NCI-H146 treated with DMSO at 0.1 percent for 48 hours (cell line): ENCODE results near the gene EARS2.
"Not testable (repeated sequence)": the region's sequence is repeated elsewhere in the genome, so short reads cannot be mapped to it uniquely, and the experiment has no call there.

Experiments
- DNase-seq: peaks from one replicate; lab custom pipeline; 2025; ENCODE audit not compliant: unreplicated experiment; lab: John Stamatoyannopoulos, UW

Gene EARS2

DNA sequence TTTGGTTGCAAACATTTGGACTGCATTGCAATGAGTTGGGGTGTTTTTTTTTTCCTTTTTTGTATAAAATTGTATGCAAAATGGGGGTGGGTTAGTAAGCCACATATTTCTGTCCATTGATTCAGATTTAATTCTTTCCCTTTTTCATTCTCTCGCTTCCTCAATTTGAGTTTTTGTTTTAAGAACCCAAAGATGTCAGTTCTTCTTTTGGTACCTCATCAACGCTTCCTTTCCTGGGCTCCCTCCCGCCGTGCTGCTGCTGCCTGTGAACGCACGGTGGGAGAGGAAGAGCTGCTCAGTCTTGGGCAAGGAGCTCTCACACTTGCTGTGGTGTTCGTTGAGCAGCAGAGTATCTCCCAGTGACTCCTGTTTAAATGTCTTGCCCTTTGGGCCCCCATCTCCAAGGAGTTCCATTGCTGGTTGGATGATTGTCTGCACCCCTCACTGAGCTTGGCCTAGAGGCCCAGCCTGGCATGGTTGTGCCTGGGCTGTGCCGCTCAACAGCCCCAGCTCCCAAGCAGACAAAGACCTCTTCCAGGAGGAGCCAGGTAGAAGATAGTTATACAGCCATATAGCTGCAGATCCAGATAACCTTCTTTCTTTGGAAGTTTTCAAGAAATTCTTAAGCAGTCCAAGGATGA lies 14.0 kb upstream of the EARS2 start:
- DNase-seq: no peak

DNA sequence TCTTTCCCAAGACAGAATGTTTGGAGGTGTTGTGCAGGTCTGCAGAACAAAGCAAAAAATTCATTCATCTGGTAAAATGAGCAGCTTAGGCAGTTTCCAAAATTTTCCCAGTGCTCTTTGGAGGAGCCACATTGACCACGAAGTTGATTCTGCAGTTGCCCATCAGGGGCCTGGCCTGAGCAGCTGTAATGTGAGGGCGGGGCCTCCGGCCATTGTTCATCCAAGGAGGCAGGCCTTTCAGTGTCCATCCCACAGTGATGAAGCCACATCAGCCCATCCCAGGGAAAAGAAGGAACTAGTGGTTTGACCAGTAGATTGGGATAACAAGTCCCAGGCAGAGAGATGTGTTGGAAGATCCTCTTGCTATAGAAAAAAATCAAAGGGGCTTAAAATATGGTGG lies 10.5 kb upstream of the EARS2 start:
- no peak for DNase-seq

DNA sequence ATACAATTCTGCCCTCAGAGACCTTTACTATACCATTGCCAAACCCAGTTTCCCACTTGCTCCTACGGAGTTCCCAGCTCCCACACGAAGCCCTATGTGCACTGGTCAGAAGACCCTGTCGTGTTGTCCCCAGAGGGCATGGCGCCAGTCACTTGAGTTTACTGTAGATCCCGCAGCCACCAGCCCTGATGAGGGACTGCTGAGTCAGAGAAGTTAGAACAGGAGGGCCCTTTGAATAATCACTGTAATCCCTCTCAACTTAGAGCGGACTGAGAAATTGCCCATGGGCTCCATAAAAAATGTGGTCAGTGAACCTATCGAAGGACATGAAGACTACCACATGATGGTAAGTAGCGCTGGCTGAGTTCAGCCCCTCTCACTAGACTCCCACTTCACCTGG lies 9.6 kb upstream of the EARS2 start:
- no peak for DNase-seq

DNA sequence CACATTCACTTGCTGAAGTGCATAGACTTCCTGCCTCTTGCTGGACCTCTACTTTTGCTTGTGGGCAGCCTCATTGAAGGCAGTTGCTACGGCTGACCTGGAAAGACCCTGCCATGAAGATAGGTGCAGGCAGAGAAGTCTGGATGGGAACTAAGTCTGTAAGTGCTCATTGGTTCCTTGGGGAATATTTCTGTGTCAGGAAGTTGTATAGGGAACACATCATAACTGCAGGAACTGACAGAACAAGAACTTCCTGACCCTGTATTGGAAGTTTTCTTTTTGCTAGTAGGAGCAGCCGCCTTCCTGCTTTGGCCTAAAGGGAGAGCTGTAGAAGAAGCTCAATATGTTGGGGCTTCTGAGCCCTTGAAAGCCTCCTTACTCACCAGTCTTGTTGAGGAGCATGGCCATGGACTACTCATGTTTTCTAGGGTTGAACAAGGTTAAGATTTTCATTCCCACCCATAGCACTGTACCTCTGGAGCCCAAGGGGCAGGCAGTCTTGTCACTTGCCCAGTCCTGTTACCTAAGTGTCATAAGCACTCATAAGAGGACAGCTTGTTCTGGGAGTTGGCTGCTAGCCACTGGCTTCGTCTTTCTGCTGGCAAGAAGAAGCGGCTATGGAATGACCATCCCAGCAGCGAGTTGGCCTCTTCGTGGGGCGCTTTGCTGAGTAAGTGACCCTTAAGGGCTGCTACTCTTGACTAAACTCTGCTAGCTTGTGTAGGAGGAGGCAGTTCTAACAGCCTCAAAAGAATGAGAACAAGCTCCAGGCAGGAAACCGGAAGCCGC lies 7.6 kb upstream of the EARS2 start:
- DNase-seq: no peak

DNA sequence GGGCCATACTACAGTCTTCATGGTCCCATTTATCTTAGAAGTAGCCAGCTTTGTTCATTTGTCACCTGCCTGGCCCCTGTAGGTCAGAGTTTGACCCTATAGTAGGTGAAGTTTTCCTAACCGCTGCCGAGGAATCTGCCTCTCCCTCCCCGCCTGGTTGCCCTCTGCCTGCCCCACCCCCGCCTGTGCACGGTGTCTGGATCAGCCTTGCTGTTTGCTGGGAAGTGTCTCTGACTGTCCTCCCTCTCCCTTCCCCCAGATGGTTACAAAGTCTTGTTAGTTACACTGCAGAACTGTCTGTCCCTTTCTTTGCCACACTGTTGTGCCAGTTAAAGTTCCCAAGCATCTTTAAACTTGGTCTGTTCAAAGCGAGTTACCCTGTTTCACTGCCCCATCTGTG lies 6.0 kb upstream of the EARS2 start:
- no peak for DNase-seq

DNA sequence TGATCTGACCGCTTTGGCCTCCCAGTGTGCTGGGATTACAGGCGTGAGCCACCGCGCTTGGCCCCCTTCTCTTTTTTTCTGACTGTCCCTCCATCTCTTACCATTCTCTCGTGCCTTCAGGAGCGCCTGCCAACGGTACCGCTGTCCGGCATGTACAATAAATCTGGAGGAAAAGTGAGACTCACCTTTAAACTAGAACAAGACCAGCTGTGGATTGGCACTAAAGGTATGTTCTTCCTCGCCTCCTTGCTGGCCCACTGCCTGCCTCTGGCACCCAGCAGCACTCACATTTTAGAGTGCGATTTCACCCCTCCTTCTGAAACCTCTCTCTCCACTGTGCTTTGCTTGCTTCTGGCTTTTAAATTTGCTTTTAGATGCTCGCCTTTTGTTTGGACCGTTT lies 5.4 kb upstream of the EARS2 start:
- no peak for DNase-seq

DNA sequence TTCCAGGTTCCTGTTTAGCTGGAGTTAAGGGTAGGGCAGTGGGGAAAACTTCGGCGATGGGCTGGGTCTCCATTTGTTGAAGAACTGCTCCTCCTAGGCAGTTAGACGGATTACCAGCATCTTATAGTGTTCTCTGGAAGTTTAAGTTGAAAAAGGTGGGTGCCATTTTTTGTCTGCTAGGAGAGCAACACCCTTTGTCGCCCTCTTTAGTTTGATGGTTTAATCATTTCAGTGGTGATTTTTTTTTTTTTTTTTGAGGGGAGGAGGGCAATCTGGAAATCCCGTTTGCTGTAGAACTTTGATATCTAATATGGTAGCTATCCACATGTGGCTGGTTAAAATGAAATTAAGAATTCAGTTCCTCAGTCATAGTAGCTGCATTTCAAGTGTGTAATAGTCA lies 4.4 kb upstream of the EARS2 start:
- DNase-seq: no peak

DNA sequence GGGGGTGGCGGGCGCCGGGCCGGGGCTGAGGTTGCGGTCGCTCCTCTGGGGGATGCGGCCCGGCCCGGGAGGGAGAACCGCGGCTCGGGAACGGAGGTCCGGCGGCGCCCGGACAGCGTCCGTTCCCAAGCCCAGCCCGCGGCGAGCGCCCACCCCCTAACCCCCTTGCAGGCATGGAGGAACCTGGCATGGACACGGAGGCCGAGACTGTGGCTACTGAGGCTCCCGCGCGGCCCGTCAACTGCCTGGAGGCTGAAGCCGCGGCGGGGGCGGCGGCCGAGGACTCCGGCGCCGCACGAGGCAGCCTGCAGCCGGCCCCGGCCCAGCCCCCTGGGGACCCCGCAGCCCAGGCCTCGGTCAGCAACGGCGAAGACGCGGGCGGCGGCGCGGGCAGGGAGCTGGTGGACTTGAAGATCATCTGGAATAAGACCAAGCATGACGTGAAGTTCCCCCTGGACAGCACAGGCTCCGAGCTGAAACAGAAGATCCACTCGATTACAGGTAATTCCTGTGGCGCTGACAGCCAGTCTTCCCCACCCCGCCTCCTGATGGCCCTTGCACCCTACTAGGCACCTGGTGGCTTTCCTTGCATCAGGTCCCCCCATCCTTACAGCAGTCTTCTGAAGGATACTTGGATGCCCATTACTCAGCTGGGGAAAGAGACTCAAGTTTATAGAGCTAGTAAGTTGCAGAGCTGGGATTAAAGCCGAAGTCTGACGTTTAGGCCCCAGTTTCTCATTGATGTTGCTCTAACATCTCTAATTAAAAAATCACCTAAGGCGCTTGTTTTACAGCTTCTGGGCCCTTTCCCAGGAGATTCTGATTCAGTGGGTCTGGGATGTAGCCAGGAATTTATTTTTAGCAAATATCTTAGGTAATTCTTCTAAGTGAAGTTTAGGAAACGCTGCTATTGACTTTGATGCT lies 891 bp upstream of the EARS2 start:
- DNase-seq: no peak

DNA sequence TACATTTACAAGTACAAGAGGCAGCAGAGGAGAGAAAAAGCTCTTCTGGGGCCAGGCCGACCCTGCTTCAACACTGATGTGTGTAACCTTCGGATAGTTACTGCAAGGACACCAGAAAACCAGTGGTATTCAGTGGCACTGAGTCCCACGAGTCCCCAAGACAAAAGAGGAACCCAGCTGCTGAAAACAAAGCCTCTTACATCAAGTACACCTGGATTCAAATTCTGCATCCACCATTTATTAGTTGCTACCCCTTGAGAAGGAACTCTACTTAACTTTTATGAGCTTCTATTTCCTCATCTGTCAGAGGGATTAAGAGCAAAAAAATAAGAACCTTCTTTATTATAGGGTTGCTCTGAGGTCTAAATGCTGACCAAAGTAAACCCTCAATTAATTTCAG lies 2.6 kb downstream of the EARS2 start:
- DNase-seq: no peak

DNA sequence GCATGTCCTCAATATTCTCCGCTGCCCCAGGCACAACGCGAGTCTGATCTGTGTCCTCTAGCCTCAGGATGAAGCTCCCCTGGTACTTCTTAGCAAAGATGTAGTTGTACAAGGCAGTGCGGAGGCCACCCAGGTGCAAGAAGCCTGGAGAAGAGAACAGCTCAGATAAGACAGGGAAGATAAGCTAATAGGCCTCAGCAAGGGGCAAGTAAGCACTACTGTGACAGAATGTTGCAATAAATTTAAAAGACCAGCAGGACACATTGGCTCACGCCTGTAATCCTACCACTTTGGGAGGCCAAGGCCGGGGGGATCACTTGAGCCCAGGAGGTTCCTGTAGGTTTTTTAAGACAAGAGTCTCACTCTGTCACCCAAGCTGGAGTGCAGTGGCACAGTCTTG lies 5.0 kb downstream of the EARS2 start:
- no peak for DNase-seq

DNA sequence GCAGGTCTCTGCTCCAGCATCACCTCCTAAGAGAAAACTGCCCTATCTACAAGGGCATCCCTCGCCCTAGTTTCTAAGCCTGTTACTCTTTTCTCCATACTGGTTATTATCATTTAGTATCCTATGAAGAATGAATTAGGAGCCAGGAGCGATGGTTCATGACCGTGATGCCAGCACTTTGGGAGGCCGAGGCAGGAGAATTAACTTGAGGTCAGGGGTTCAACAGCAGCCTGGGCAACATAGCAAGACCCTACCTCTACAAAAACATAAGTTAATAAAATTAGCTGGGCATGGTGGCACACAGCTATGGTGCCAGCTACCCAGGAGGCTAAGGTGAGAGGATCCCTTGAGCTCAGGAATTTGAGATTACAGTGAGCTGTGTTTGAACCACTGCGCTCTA lies 7.2 kb downstream of the EARS2 start:
- no peak for DNase-seq

DNA sequence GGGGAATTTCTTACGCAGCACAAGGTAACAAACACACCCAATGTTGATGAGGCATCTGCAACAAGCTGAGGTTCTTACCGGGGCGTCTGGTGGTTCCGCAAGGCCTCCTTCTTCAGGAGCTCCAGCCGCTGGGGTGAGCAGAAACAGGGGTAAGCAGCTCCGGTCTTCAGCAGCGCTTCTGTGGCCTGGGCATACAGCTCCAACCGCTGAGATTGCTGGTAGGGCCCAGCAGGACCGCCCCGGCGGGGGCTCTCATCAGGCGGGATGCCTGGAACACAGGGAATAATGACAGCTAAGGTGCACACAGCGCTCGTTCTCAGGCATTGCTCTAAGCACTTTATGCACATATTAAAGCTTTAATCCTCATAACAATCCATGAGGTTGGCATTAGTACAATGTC lies 12.7 kb downstream of the EARS2 start:
- DNase-seq: no peak

DNA sequence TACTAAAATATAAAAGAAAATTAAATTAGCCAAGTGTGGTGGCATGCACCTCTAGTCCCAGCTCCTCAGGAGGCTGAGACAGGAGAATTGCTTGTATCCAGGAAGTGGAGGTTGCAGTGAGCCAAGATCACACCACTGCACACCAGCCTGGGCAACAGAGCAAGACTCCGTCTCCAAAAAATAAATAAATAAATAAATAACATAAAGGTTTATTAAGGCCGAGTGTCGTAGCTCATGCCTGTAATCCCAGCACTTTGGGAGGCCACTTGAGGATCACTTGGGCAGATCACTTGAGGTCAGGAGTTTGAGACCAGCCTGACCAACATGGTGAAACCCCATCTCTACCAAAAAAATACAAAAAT lies 16.4 kb downstream of the EARS2 start:
- DNase-seq: not testable (repeated sequence)

DNA sequence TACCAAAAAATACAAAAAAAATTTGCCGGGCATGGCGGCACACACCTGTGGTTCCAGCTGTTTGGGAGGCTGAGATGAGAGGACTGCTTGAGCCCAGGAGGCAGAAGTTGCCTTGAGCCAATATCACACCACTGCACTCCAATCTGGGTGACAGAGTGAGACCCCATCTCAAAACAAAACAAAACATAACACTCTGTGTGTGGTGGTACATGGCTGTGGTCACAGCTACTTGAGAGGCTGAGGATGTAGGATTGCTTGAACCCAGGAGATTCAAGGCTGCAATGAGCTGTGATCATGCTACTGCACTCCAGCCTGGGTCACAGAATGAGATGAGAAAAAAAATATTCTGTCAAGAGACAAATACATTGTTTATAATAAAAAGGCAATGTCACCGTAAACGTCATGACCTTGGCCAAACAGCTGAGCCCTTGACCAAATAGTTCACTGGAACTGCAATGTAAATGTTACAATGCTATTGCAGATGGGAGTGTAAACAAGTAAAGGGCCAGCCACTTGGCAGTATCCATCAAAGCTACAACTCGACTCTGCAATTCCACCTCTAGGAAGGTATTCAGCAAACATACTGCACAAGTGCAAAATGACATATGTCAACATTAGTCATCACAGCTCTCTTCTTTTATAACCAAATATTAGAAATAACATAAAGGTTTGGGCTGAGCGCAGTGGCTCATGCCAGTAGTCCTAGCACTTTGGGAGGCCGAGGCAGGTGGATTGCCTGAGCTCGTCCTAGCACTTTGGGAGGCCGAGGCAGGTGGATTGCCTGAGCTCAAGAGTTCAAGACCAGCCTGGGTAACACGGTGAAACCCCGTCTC lies 16.9 kb downstream of the EARS2 start:
- no peak for DNase-seq

DNA sequence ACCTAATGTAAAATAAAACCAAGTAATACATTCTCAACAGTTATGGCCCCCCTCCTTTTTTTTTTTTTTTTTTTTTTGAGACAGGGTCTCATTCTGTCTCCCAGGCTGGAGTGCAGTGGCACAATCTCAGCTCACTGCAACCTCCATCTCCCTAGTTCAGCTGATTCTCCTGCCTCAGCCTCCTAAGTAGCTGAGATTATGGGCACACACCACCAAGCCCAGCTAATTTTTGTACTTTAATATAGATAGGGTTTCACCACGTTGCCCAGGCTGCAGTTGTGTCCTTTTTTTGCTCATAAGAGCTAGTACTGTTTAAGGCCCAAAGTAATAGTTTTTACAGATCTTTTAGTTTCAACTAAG lies 18.3 kb downstream of the EARS2 start:
- DNase-seq: no peak

DNA sequence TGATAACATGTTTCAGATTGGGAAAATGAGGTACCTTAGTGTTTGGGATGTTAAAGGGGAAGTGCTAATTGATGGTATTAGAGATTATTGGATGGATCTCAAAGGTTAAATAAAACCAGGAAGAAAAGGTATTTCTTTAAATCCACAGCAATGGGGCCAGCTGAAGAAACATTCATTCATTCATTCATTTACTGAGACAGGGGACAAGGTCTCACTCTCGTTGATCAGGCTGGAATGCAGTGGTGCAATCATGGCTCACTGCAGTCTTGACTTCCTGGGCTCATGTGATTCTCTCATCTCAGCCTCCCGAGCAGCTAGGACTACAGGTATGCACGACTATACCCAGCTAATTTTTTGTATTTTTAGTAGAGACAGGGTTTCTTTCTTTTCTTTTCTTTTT lies 19.8 kb downstream of the EARS2 start:
- DNase-seq: no peak

DNA sequence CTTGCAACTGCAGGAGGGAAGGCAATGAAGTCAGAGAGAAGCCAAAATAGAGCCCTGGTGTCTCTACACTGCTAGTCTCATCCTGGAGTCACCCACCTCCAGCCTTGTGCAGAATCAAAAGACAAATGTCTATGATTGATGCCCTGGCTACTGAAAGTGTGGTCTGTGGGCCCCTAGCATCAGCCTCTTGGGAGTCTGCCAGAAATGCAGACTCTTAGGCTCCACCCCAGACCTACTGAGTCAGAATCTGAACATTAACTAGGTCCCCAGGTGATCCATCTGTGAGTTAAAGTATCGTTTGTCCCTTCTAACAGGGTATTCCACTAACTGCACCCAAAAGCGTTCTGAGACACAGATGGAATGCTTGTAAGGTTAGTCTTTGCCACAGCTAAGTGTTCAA lies 21.2 kb downstream of the EARS2 start:
- DNase-seq: no peak

DNA sequence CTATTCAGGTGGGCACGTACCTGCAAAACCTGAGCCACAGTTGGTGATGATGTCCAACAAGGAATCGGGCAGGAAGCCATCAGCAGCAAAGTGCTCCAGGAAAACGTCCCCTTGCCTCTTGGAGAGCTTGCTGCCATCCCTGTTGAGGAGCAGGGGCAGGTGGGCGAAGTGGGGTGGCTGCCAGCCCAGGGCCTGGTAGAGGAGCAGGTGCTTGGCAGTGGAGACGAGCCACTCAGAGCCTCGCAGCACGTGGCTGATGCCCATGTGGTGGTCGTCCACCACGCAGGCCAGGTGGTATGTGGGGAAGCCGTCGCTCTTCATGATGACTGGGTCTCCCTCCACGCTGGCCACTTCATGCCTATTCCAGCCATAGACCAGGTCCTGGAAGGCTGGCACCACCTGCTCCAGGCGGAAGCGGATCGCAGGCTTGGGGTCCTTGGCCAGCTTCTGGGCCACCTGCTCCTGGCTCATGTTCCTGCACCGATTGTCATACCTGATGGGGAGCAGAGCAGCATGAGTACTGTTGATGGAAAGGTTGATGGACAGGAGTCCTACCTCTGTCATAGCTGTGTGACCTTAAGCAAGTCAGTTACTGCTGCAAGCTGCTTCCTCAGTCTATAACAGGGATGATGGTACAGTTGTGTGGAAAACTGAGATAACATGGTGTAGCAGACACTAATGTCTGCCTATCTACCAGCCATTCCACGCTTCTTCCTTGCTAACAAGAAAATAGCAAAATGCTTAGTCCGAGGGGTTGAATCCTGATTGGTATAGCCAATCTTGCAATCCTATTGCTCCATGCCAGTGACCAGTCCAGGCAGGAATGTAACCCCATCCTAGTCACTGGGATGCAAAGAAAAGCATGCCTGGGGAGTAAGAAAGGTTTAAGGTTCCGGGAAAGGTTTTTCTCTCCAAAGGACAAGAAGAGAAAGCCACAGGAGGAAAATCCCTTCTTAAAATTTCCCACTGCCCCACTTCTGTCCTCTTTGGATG lies 22.0 kb downstream of the EARS2 start:
- no peak for DNase-seq

DNA sequence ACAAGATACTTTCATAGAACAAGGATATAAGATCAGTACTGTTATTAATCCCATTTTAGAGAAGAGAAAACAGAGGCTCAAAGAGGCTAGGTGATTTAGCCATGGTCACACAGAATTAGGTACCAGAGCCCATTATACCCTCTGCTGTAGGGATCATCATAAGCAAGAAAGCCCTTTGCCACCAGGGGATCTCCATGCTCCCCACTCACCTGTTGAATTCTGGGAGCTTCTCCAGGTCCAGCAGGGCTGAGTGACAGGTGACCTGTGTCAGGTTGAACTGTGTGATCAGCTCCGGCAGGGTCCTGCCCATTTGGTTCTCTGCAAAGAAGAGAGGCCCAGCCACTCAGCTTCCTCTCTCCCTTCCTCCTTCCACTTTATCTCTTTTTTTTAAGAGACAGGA lies 24.7 kb downstream of the EARS2 start:
- DNase-seq: no peak

DNA sequence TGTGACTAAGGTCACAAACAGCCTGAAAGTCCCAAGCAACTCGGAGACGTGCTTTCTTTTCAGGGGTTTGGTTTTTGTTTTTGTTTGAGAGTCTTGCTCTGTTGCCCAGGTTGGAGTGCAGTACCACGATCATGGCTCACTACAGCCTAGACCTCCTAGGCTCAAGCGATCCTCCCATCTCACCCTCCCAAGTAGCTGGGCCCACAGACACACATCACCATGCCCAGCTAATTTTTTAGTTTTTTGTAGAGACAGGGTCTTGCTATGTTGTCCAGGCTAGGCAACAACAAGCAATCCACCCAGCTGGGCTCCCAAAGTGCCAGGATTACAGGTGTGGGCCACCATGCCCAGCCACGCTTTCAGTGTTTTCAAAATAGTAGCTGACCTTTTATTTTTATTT lies 27.1 kb downstream of the EARS2 start:
- DNase-seq: no peak
